ENCODE measurements around the gene CDON. TPM values are rescaled to one million over a fixed set of nuclear protein-coding genes. Genes with fewer than 3 reads are reported as not detected.
"Not testable (repeated sequence)": the region's sequence is repeated elsewhere in the genome, so short reads cannot be mapped to it uniquely, and the experiment has no call there.

The CDON gene
- total RNA-seq, 1 experiment from 2014 or later: 2.1 TPM

- DNase-seq (ENCODE audit: low read depth): no peak
Observed at GRCh38 chr11:126046570-126047195, 16.0 kb downstream of the CDON start.

GRCh38 chr11:126039485-126040271 lies 23.0 kb downstream of the CDON start:
- DNase-seq (ENCODE audit: low read depth): no peak

DNA sequence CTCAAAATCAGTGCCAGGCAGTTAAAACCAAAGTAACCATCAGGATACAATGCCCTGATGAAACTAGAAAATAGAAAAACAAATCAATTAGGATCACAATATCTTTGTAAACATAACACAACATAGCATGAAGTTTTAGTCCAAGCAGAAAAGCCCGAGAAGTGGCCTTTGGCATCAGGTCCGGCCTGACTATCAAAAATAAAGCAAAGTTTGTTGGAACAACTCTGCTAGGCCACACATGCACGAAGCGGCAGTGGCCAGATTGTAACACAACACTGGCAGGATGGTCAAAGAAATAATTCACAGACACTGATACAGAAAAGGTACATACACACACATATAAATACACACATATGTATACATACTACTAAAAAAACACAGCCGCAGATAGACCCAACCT lies 26.9 kb downstream of the CDON start:
- DNase-seq (ENCODE audit: low read depth): no peak

GRCh38 chr11:126034933-126035425 lies 27.7 kb downstream of the CDON start:
- DNase-seq (ENCODE audit: low read depth): no peak

- DNase-seq (ENCODE audit: low read depth): no peak
Observed at GRCh38 chr11:126034039-126034932, 28.4 kb downstream of the CDON start.

DNA sequence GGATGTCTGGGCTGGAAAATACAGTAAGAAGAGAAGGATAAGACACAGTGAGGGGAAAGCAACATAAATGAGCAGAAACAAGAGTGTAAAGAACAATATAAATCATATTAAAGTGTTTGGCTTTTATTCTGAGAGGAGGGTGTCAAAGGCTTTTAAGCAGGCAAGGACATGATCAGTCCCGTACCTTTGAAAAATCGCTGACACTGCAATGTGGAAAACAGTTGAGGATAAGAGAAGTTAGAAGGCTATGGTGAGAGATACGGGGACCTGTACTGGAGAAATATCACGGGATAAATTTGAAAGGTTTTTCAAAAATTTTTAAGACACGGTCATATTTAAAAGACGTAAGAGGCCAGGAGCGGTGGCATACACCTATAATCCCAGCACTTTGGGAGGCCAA lies 30.3 kb downstream of the CDON start:
- DNase-seq (ENCODE audit: low read depth): no peak

GRCh38 chr11:126029805-126030204 lies 32.9 kb downstream of the CDON start:
- DNase-seq (ENCODE audit: low read depth): no peak

DNA sequence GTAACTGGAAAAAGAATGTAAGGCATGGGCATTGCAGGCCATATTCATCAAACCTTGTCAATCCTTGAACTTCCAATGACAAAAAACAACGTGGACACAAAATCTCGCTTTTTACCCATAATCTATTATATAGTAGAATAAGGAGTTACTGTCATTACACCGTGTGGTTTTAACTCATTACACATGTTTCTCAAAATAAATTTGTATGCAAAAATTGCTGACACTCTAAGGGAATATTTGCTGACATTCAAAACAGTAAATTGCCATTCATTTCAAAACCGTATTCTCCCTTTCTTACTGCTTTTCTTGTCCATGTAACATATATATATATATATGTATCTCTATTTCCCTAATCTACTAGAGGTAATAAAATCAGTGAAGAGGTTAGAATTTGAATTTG lies 33.4 kb downstream of the CDON start:
- DNase-seq (ENCODE audit: low read depth): no peak

GRCh38 chr11:126028534-126028933 lies 34.1 kb downstream of the CDON start:
- not testable (repeated sequence) for DNase-seq (ENCODE audit: low read depth)

- no peak for DNase-seq (ENCODE audit: low read depth)
Observed at GRCh38 chr11:126026579-126026978, 36.1 kb downstream of the CDON start.

DNA sequence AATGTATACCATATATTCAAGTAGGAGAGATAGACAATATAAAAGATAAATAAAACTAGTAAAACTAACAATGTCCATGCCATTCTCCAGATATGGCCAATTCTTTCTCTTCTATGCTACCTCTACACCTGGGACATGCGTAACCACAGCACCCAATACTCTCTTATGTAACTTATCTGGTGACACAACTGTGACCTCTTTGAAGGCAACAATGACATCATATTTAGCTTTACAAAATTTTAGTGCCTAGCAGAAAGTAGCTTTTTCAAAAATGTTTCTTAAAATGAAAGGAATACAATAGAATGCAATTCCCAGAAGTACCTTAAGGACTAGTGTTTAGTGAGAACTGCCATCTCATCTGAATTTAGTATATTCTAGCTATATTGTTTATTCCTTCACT lies 36.8 kb downstream of the CDON start:
- no peak for DNase-seq (ENCODE audit: low read depth)

- no peak for DNase-seq (ENCODE audit: low read depth)
Observed at GRCh38 chr11:126024123-126024522, 38.5 kb downstream of the CDON start.

DNA sequence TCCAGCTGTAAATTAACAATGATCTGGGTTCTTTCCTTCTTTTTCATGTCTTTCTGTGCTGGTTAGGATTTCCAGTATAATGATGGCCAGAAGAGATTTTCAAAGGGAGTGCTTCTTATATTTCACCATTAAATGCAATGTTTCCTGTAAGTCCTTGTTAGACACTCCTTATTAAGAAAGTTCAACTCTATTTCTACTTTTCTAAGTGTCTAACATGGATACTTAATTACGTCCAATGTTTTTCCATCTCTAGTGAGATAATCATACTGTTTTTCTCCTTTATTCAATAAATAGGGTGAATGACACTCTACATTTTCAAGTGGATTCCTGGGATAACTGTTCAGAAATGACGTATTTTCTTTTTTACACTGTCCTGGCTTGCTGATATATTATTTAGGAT lies 49.8 kb downstream of the CDON start:
- no peak for DNase-seq (ENCODE audit: low read depth)

- no peak for DNase-seq (ENCODE audit: low read depth)
Observed at GRCh38 chr11:126011754-126012153, 50.9 kb downstream of the CDON start.

DNA sequence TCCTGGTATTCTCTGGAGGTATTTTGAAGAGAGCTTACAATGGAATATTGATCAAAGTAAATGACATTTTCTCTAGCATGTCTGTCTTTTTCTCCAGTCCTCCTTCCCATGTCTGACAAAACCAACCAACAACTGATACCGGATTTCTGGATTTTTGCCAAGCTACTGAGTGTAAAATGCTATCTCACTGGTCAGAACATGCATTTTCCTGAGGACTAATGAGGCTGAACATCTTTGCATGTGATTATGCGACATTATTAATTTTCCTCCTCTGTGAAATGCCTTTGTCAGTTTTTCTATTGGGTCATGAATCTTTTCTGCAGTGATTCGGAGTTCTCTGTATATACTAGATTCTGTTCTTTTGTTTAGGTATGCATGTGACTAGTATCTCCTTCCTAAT lies 51.4 kb downstream of the CDON start:
- no peak for DNase-seq (ENCODE audit: low read depth)

GRCh38 chr11:126008956-126009355 lies 53.7 kb downstream of the CDON start:
- DNase-seq (ENCODE audit: low read depth): no peak

DNA sequence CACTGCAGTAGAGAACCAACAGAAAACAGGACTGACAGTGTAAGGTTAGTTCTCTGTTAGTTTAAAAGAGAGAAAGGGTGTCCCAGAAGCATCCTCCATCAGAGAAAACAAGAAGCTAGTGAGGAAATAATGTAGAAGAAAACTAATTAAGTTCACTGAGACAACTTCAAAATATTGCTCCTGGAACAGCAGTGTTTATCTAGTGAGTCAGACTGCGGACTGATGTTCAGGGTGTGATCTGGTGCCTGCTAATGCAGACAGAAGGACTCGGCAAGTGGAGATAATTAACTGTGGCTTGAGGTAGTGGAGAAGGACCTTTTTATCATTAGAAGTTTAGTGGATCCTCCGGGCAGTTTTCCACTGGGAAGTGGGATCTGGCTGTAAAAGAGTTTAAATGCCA lies 55.4 kb downstream of the CDON start:
- peak; percentile 62 for DNase-seq (ENCODE audit: low read depth)

DNA sequence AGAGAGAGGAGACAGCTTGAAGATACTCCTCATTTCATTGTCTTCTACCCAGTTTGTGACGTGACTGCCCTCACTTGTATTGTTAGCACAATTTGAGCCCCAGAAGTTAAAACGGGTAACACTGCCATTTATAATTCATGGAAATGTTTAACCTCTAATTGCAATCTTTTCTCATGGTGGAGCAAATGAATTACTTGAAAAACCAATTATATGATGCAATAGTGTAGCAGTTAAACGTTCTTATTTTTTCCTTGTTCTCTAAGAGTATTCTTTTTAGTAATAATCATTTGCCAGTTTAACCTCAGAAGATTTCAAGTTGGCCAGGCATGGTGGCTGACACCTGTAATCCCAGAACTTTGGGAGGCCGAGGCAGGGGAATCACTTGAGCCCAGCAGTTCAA lies 56.6 kb downstream of the CDON start:
- DNase-seq (ENCODE audit: low read depth): no peak

DNA sequence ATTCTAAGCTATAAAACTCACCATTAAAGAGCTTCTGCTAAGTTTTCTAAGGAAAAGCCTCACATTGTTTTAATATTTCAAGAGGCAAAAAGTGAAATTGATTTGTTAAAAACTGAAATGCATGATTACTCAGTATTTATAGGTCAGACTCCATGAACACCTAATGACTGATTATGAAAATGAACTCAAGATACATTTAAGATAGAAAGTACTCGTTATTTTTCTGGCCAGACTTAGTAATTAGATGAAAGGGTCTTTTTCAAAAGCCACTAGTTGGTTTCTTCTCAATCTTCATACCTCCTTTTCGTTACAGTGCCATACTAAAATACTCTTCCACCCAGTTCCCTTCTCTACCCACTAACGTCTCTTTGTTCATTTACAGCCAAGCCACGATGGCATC lies 60.5 kb downstream of the CDON start:
- DNase-seq (ENCODE audit: low read depth): no peak

GRCh38 chr11:125999234-125999880 lies 63.3 kb downstream of the CDON start:
- no peak for DNase-seq (ENCODE audit: low read depth)

GRCh38 chr11:125998267-125998666 lies 64.4 kb downstream of the CDON start:
- DNase-seq (ENCODE audit: low read depth): no peak

DNA sequence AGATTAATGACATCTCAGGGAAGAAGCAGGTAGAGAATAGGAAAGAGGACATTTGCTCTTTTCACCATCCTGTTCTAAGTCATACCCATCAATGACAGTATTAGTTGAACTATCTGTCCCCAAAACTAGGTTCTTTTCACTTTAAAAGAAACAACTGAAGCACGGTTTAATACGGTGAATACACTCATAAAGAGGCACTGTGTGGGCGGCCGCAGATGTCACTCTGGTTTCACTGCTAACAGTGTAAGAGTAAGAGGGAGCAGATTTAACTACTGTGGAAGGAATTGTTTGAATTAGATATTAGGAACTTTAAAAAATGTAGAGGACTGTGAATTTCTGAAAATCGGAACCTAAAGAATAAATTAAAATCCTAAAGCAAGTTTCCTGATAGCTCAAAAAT lies 67.4 kb downstream of the CDON start:
- DNase-seq (ENCODE audit: low read depth): no peak

Measured in Daoy (cell line).